Endothelial cell (in vitro differentiated cells): ENCODE data around the gene GNAO1. TPM values are rescaled to one million over a fixed set of nuclear protein-coding genes. Genes with fewer than 3 reads are reported as not detected.

Experiments used
- DNase-seq: peaks from one replicate; pipeline ENCODE4 v3.0.0; 2021; ENCODE audit warnings: low spot score
- H3K27ac Mint-ChIP-seq: one replicate; pipeline ENCODE4 v1.8.0; 2021; ENCODE audit warnings: mixed read lengths, inconsistent platforms; ENCODE audit not compliant: unreplicated experiment
- H3K27me3 Mint-ChIP-seq: one replicate; pipeline ENCODE4 v1.8.0; 2021; ENCODE audit warnings: mild to moderate bottlenecking, moderate library complexity, mixed read lengths, inconsistent platforms; ENCODE audit not compliant: unreplicated experiment
- H3K36me3 Mint-ChIP-seq: one replicate; pipeline ENCODE4 v1.8.0; 2021; ENCODE audit warnings: mild to moderate bottlenecking, low read depth, mixed read lengths, inconsistent platforms; ENCODE audit not compliant: unreplicated experiment
- H3K4me1 Mint-ChIP-seq: one replicate; pipeline ENCODE4 v1.8.0; 2021; ENCODE audit warnings: mild to moderate bottlenecking, mixed read lengths, inconsistent platforms; ENCODE audit not compliant: unreplicated experiment
- H3K4me3 Mint-ChIP-seq: one replicate; pipeline ENCODE4 v1.8.0; 2021; ENCODE audit warnings: mild to moderate bottlenecking, mixed read lengths, inconsistent platforms; ENCODE audit not compliant: unreplicated experiment
- H3K9me3 Mint-ChIP-seq: one replicate; pipeline ENCODE4 v1.8.0; 2021; ENCODE audit warnings: mixed read lengths, inconsistent platforms; ENCODE audit not compliant: unreplicated experiment
- total RNA-seq: library from RNA; stranded (reverse); fragmentation: NEBNext Ultra II Directional; extraction: Animal tissue kit (Norgen Biotek cat#: 25700); gene quantifications from one replicate; pipeline ENCODE4 v1.2.1, GENCODE V29; 2021; ENCODE audit not compliant: unreplicated experiment
- TF ChIP-seq, protein P1 (sequence below): fragments of 200-600 bp; sonication (generic); IDR thresholded peaks from one replicate; pipeline ENCODE4 v1.5.0; 2021; ENCODE audit warnings: antibody characterized with exemption; ENCODE audit not compliant: unreplicated experiment

The GNAO1 gene
- total RNA-seq, 1 donor from 2014 or later = 0.69 TPM

GRCh38 chr16:56211435-56211981, 20.2 kb downstream of the GNAO1 start:
- Mint-ChIP-seq H3K9me3 (no peaks in the 10 kb centered on the region), H3K36me3 (no peaks in the 10 kb centered on the region), H3K27me3 (no peaks in the 10 kb centered on the region), H3K4me3 (no peak overlapping the region), H3K27ac (no peak overlapping the region), H3K4me1 (no peaks in the 10 kb centered on the region)
- TF ChIP-seq, protein P1, sequence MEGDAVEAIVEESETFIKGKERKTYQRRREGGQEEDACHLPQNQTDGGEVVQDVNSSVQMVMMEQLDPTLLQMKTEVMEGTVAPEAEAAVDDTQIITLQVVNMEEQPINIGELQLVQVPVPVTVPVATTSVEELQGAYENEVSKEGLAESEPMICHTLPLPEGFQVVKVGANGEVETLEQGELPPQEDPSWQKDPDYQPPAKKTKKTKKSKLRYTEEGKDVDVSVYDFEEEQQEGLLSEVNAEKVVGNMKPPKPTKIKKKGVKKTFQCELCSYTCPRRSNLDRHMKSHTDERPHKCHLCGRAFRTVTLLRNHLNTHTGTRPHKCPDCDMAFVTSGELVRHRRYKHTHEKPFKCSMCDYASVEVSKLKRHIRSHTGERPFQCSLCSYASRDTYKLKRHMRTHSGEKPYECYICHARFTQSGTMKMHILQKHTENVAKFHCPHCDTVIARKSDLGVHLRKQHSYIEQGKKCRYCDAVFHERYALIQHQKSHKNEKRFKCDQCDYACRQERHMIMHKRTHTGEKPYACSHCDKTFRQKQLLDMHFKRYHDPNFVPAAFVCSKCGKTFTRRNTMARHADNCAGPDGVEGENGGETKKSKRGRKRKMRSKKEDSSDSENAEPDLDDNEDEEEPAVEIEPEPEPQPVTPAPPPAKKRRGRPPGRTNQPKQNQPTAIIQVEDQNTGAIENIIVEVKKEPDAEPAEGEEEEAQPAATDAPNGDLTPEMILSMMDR = no peak
- DNase-seq = no peak

DNA sequence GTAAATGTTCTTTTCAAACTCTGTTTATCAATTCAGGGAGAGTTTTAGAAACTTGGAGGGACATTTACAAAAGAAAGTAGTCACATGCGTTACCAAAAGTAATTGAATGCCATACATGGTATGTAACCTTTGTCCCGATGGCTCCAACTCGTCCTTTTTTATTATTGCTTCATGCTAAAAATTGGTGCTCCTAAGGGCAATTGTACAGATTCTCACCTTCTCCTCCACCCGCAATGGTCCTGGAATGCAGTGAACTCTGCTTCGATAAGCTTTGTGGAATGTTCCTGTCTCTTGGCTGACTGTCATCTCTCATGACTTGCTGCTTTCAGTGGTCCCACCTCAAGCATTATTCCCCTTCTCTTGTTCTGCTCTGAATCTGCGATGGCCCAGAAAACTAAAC, 20.9 kb downstream of the GNAO1 start:
- TF ChIP-seq, protein P1 = no peak
- no peaks in the 10 kb centered on the region for H3K9me3 Mint-ChIP-seq
- H3K27me3 Mint-ChIP-seq = no peaks in the 10 kb centered on the region
- H3K27ac Mint-ChIP-seq = no peak overlapping the region
- H3K4me3 Mint-ChIP-seq = no peak overlapping the region
- no peaks in the 10 kb centered on the region for H3K36me3 Mint-ChIP-seq
- DNase-seq = no peak
- H3K4me1 Mint-ChIP-seq = no peaks in the 10 kb centered on the region

GRCh38 chr16:56221995-56222394, 30.7 kb downstream of the GNAO1 start:
- Mint-ChIP-seq H3K9me3 (no peaks in the 10 kb centered on the region), H3K4me1 (peaks cover 4% of the 10 kb centered on the region), H3K4me3 (no peak overlapping the region), H3K27me3 (peaks cover 8% of the 10 kb centered on the region), H3K27ac (no peak overlapping the region), H3K36me3 (no peaks in the 10 kb centered on the region)
- DNase-seq = no peak
- TF ChIP-seq, protein P1 = no peak

GRCh38 chr16:56222474-56222997, 31.2 kb downstream of the GNAO1 start:
- Mint-ChIP-seq H3K27me3 (peaks cover 8% of the 10 kb centered on the region), H3K9me3 (no peaks in the 10 kb centered on the region), H3K4me3 (no peak overlapping the region), H3K36me3 (no peaks in the 10 kb centered on the region), H3K4me1 (peaks cover 4% of the 10 kb centered on the region), H3K27ac (no peak overlapping the region)
- no peak for DNase-seq
- TF ChIP-seq, protein P1 = no peak

DNA sequence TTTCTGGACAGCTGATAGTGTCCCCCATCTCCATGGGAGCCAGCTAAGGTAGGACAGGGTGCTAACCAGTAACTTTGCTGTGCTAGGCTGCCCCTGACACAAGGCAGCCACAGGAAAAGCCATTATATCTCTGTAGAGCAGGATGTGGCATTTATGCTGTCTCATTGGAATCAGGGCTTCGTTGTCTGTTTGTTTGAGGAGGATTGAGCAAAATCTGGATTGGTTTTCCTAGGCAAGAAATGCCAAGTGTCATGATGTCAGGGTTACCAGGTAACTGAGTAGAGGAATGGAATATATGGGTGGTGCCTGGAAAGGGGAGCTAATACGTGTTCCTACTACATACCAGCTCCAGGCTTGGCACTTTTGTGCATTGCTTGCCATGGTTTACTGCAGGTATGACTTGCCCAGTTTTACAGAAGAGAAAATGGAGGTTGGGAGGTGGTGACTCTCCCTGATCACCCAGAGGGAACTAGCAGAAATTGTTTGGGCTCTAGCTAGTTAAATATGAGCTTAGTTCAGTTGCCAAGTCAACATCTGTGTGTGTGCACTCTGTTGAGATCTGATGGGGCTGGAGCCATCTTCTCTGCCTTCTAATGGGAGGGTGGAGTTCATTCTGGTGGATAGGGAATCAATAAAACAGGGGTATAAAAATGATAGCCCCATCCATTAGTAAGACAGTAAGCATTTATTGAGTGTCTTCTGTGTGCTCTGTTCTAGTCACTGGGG, 33.9 kb downstream of the GNAO1 start:
- H3K9me3 Mint-ChIP-seq = no peaks in the 10 kb centered on the region
- H3K4me1 Mint-ChIP-seq = peaks cover 4% of the 10 kb centered on the region
- H3K27ac Mint-ChIP-seq = no peak overlapping the region
- no peaks in the 10 kb centered on the region for H3K36me3 Mint-ChIP-seq
- TF ChIP-seq, protein P1 = no peak
- H3K4me3 Mint-ChIP-seq = no peak overlapping the region
- H3K27me3 Mint-ChIP-seq = peaks cover 12% of the 10 kb centered on the region
- DNase-seq = no peak
